Measurements from ENCODE around the gene TSEN2.

DNA sequence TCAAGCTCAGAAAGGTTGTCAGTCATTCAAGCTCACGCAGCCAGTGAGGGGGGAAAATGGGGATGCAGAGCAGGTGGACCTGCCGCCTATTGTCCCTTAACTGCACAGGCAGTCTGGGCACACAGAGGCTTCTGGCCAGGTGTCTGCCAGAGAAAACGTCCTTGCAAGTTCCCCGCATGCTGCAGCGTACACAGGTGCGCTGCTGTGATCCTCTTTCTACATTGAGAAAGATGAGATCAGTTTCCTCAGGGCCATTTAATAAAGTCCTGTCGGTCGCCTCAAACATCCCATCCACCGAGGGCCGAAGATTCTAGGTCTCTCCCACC, 445 bp upstream of the TSEN2 start:
- no peak for TF ChIP-seq TAF1 (IDR thresholded peaks at IDR 0.05; ENCODE audit: low read depth)
- TF ChIP-seq RAD21 (IDR thresholded peaks at IDR 0.05; ENCODE audit: low read depth) = no peak
- TF ChIP-seq, protein P1, sequence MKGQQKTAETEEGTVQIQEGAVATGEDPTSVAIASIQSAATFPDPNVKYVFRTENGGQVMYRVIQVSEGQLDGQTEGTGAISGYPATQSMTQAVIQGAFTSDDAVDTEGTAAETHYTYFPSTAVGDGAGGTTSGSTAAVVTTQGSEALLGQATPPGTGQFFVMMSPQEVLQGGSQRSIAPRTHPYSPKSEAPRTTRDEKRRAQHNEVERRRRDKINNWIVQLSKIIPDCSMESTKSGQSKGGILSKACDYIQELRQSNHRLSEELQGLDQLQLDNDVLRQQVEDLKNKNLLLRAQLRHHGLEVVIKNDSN (IDR thresholded peaks at IDR 0.05) = no peak

Data from Ishikawa (cell line).